ENCODE data around the gene CCNC.

- TF ChIP-seq CTCF (optimal IDR thresholded peaks at IDR 0.05 in 1 of 3, IDR thresholded peaks at IDR 0.05 in 1 of 3, conservative IDR thresholded peaks at IDR 0.05 in 1 of 3; ENCODE audit: extremely low read depth in 1 of 3, insufficient read depth in 2 of 3, low read length in 3 of 3) (peak; percentile 73 to 82 (median 78)), EZH2 (IDR thresholded peaks at IDR 0.05; ENCODE audit: low read length) (no peak)
Measured at GRCh38 chr6:99520855-99521632, 47.4 kb downstream of the CCNC start.

Data from keratinocyte (primary cell).